NCI-H82 treated with DMSO at 0.1 percent for 48 hours (cell line): ENCODE measurements around the gene RANBP3L.
"Not testable (repeated sequence)": the region's sequence is repeated elsewhere in the genome, so short reads cannot be mapped to it uniquely, and the experiment has no call there.

ENCODE experiments used
- DNase-seq: peaks from one replicate; lab custom pipeline; 2025; ENCODE audit not compliant: unreplicated experiment; lab: John Stamatoyannopoulos, UW

RANBP3L gene

GRCh38 chr5:36297653-36298052 is 4.0 kb downstream of the RANBP3L start:
- DNase-seq: no peak

- DNase-seq: no peak
Measured at GRCh38 chr5:36285837-36286615, 15.7 kb downstream of the RANBP3L start.

- not testable (repeated sequence) for DNase-seq
Measured at GRCh38 chr5:36283775-36284174, 17.9 kb downstream of the RANBP3L start.

- no peak for DNase-seq
Measured at GRCh38 chr5:36281626-36282025, 20.1 kb downstream of the RANBP3L start.

- no peak for DNase-seq
Measured at GRCh38 chr5:36279054-36279698, 22.5 kb downstream of the RANBP3L start.

- DNase-seq: no peak
Measured at GRCh38 chr5:36277521-36278176, 24.1 kb downstream of the RANBP3L start.

GRCh38 chr5:36276864-36277263 is 24.8 kb downstream of the RANBP3L start:
- no peak for DNase-seq

GRCh38 chr5:36273809-36274526 is 27.7 kb downstream of the RANBP3L start:
- DNase-seq: no peak

- DNase-seq: no peak
Measured at GRCh38 chr5:36272136-36272690, 29.5 kb downstream of the RANBP3L start.

GRCh38 chr5:36270876-36271575 is 30.7 kb downstream of the RANBP3L start:
- DNase-seq: no peak

GRCh38 chr5:36270175-36270574 is 31.5 kb downstream of the RANBP3L start:
- DNase-seq: no peak

GRCh38 chr5:36269478-36269877 is 32.2 kb downstream of the RANBP3L start:
- DNase-seq: no peak

- no peak for DNase-seq
Measured at GRCh38 chr5:36267905-36268304, 33.8 kb downstream of the RANBP3L start.

- no peak for DNase-seq
Measured at GRCh38 chr5:36264202-36264760, 37.4 kb downstream of the RANBP3L start.

- DNase-seq: no peak
Measured at GRCh38 chr5:36261186-36261585, 40.5 kb downstream of the RANBP3L start.

- no peak for DNase-seq
Measured at GRCh38 chr5:36253575-36253974, 48.1 kb downstream of the RANBP3L start.

- DNase-seq: no peak
Measured at GRCh38 chr5:36252722-36253365, 48.9 kb downstream of the RANBP3L start.

GRCh38 chr5:36251218-36251617 is 50.5 kb downstream of the RANBP3L start:
- no peak for DNase-seq

GRCh38 chr5:36250427-36250826 is 51.3 kb downstream of the RANBP3L start:
- DNase-seq: no peak
